ENCODE results near the gene EPN2. TPM values are rescaled to one million over a fixed set of nuclear protein-coding genes. Genes with fewer than 3 reads are reported as not detected.

Gene EPN2
- total RNA-seq, 2 experiments from 2014 or later, result 20.1 to 20.4 TPM

GRCh38 chr17:19254651-19255050, 17.5 kb downstream of the EPN2 start:
- Histone ChIP-seq H3K79me2 (ENCODE audit: insufficient read depth, low read depth, low read length) (no peaks in the 10 kb centered on the region), H3K4me2 (ENCODE audit: low read length) (no peak overlapping the region), H3K4me3 (ENCODE audit: low read depth, low read length, poor library complexity, severe bottlenecking) (no peak overlapping the region), H3K36me3 (ENCODE audit: insufficient read depth, low read length) (no peaks in the 10 kb centered on the region; the same call in 1 of the 2 replicates), H3K4me1 (ENCODE audit: insufficient read depth, low read length, poor library complexity, severe bottlenecking) (no peaks in the 10 kb centered on the region), H3K9me2 (ENCODE audit: insufficient read depth, low read length) (no peaks in the 10 kb centered on the region), H3K9me3 (ENCODE audit: low read length) (no peaks in the 10 kb centered on the region; the same call in 1 of the 2 replicates), H3K27ac (ENCODE audit: low read depth, low read length, poor library complexity, severe bottlenecking) (no peak overlapping the region), H2AFZ (ENCODE audit: low read length) (no peak overlapping the region), H4K20me1 (ENCODE audit: insufficient read depth, low read length) (no peaks in the 10 kb centered on the region)
- intact Hi-C loops (cut with micrococcal nuclease; ENCODE audit: unreplicated experiment), result no loop called here
- no peak for DNase-seq (ENCODE audit: low spot score)
- BruUV-seq (replicated peaks), result no TSS peak
- no peak for TF ChIP-seq EZH2phosphoT487 (IDR thresholded peaks at IDR 0.05; ENCODE audit: borderline replicate concordance, low read depth, low read length)
- no peak for TF ChIP-seq CTCF (conservative IDR thresholded peaks at IDR 0.05; ENCODE audit: low read length)
- ChIA-PET CTCF (ENCODE audit: unreplicated experiment) (no interaction called here), POLR2A (interaction anchor here (0.7 to 1.6 kb wide), 2 partner anchors 9 to 16 kb away, joined by 4 read pairs; no protein-coding TSS in a partner anchor)

GRCh38 chr17:19255279-19255678, 18.1 kb downstream of the EPN2 start:
- Histone ChIP-seq H3K9me2 (ENCODE audit: insufficient read depth, low read length) (no peaks in the 10 kb centered on the region), H3K79me2 (ENCODE audit: insufficient read depth, low read depth, low read length) (no peaks in the 10 kb centered on the region), H3K4me1 (ENCODE audit: insufficient read depth, low read length, poor library complexity, severe bottlenecking) (no peaks in the 10 kb centered on the region), H3K4me2 (ENCODE audit: low read length) (no peak overlapping the region), H3K36me3 (ENCODE audit: insufficient read depth, low read length) (no peaks in the 10 kb centered on the region; the same call in 1 of the 2 replicates), H3K9me3 (ENCODE audit: low read length) (no peaks in the 10 kb centered on the region; the same call in 1 of the 2 replicates), H4K20me1 (ENCODE audit: insufficient read depth, low read length) (no peaks in the 10 kb centered on the region), H3K4me3 (ENCODE audit: low read depth, low read length, poor library complexity, severe bottlenecking) (no peak overlapping the region), H3K27ac (ENCODE audit: low read depth, low read length, poor library complexity, severe bottlenecking) (no peak overlapping the region), H2AFZ (ENCODE audit: low read length) (no peak overlapping the region)
- POLR2A ChIA-PET, result interaction anchor here (0.7 to 1.6 kb wide), 2 partner anchors 10 to 16 kb away, joined by 4 read pairs; no protein-coding TSS in a partner anchor
- intact Hi-C loops (cut with micrococcal nuclease; ENCODE audit: unreplicated experiment), result no loop called here
- CTCF ChIA-PET (ENCODE audit: unreplicated experiment), result no interaction called here
- BruUV-seq (replicated peaks), result no TSS peak
- TF ChIP-seq CTCF (conservative IDR thresholded peaks at IDR 0.05; ENCODE audit: low read length) (no peak), EZH2phosphoT487 (IDR thresholded peaks at IDR 0.05; ENCODE audit: borderline replicate concordance, low read depth, low read length) (no peak)
- DNase-seq (ENCODE audit: low spot score), result no peak

GRCh38 chr17:19258371-19258770, 21.2 kb downstream of the EPN2 start:
- H3K4me1 ChIP-seq (ENCODE audit: insufficient read depth, low read length, poor library complexity, severe bottlenecking), result no peaks in the 10 kb centered on the region
- no peak overlapping the region for H3K27ac ChIP-seq (ENCODE audit: low read depth, low read length, poor library complexity, severe bottlenecking)
- H3K4me3 ChIP-seq (ENCODE audit: low read depth, low read length, poor library complexity, severe bottlenecking), result no peak overlapping the region
- intact Hi-C loops (cut with micrococcal nuclease; ENCODE audit: unreplicated experiment), result no loop called here
- H2AFZ ChIP-seq (ENCODE audit: low read length), result no peak overlapping the region
- H3K9me3 ChIP-seq (ENCODE audit: low read length), result no peaks in the 10 kb centered on the region
- POLR2A ChIA-PET, result no interaction called here
- no peak overlapping the region for H3K4me2 ChIP-seq (ENCODE audit: low read length)
- H3K79me2 ChIP-seq (ENCODE audit: insufficient read depth, low read depth, low read length), result no peaks in the 10 kb centered on the region
- TF ChIP-seq EZH2phosphoT487 (IDR thresholded peaks at IDR 0.05; ENCODE audit: borderline replicate concordance, low read depth, low read length), result no peak
- no peak for TF ChIP-seq CTCF (conservative IDR thresholded peaks at IDR 0.05; ENCODE audit: low read length)
- no peak for DNase-seq (ENCODE audit: low spot score)
- no TSS peak for BruUV-seq (replicated peaks)
- CTCF ChIA-PET (ENCODE audit: unreplicated experiment), result no interaction called here
- H3K9me2 ChIP-seq (ENCODE audit: insufficient read depth, low read length), result no peaks in the 10 kb centered on the region
- no peaks in the 10 kb centered on the region for H3K36me3 ChIP-seq (ENCODE audit: insufficient read depth, low read length)
- H4K20me1 ChIP-seq (ENCODE audit: insufficient read depth, low read length), result no peaks in the 10 kb centered on the region

Measured in OCI-LY7 (cell line).